UCSD-AML1 (cell line): ENCODE results near the gene XRCC1.
A peak's percentile ranks its signal among the peaks of the same experiment; 100 is the strongest.
"Not testable (repeated sequence)": the region's sequence is repeated elsewhere in the genome, so short reads cannot be mapped to it uniquely, and the experiment has no call there.

ENCODE experiments used
- DNase-seq: peaks from one replicate; lab custom pipeline; 2025; ENCODE audit not compliant: unreplicated experiment; lab: John Stamatoyannopoulos, UW

Gene XRCC1

DNA sequence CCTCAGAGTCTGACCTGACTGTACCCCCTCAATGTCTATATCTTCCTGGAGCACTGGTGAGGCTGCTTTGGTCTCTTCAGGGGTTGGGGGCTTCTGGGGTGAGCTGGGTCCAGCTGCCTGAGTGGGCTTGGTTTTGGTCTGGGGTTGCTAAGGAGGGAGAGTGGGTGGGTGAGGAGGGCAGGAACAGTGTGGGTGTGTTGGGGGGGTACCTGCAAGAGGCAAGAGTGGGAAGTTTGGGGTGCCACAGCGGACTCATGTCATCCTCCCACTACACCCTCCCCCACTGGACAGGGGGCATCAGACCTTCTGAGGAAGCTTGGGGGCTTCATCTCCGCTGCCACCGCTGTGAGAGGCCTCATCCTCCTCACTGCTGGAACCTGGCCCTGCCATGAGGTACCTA, 28.7 kb downstream of the XRCC1 start:
- no peak for DNase-seq

DNA sequence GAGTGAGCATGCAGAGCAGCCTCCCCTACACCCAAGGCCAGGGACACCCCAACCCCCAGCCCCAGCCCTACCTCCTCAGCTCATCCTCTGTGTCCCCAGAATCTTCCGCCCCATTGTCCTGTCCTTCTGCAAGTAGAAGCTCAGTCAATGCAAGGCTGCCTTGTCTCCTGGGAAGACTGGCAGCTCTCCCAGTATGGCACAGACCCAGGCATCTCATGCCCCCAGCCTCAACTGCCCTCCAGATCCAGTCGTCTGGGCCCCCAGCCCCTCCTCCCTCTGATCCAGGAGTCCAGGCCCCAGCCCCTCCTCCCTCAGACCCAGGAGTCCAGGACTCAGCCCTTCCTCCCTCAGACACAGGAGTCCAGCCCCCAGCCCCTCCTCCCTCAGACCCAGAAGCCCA, 29.3 kb downstream of the XRCC1 start:
- no peak for DNase-seq

DNA sequence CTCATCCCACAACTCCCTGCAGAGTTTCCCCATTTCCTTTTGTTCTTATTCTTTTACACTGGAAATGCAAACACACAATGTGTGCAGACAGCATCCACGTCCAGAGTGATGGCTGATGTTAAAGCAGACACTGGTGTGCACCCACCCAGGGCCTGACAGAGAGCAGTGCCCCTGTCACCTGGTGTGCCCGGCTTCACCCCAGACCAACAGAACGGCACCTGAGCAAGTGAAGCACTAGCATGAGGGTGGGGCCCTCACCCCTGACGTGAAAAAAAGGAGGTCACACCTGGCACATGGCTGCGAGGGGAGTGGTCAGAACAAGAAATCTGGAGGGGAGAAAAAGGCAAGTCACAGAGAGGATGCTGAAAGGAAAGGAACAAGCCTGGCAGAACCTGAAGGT, 30.1 kb downstream of the XRCC1 start:
- no peak for DNase-seq

DNA sequence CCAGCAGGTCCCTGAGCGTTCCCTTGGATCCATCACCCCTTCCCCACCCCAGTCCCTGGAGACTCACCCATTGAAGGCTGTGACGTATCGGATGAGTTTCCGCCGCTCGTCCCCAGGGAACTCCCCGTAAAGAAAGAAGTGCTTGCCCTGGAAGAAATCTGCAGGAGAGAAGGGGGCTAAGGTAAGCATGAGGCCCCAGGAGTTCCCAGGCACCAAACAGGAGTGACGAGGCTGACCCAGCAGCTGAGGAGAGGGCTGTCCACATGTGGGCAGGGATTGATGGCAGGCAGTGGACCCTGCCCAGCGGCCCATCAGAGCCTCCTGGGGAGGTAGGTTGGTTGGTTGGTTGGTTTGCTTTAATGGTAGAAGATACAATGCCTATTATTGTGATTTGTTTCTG, 31.2 kb downstream of the XRCC1 start:
- no peak for DNase-seq

DNA sequence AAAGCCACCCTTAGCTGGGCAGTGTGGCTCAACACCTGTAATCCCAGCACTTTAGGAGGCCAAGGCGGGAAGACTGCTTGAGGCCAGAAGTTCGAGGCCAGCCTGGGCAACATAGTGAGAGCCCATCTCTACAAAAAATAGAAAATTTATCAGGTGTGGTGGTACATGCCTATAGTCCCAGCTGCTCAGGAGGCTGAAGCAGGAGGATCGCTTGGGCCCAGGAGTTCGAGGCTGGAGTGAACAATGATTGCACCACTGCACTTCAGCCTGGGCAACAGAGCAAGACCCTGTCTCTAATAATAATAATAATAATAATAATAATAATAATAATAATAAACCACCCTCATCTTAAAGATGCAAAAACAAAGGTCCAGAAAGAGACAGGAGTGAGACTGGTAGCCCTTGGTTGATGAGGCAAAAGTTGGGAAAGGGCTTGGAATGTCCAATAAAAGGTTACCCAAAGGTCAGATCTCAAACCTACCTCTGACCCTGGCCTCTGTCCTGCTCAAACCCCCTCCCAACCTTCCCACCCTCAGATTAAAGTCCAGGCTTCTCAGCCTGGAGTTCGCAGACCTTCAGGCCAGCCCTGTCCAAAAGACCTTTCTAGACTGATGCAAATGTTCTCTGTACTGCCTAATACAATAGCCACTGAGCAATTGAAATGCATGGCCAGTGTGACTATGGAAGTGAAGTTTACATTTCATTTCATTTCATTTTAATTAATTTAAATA, 33.2 kb downstream of the XRCC1 start:
- no peak for DNase-seq

DNA sequence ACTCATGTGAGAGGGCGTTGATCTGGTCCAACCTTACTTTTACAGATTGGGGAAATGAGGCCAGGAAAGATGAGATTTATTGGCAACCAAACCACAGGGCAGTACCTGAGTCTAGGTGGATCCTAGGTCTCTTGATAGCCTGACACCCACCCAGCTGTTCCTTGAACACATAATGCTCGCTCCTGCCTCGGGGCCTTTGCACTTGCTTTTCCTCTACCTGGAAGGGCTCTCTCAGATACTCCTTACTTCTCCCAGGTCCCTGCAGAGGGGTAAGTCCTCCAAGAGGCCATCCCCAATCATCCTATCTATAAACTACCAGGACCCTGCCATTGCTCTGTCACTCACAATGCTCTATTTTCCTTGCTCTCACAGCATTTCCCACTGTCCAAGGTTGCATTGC, 34.9 kb downstream of the XRCC1 start:
- no peak for DNase-seq

DNA sequence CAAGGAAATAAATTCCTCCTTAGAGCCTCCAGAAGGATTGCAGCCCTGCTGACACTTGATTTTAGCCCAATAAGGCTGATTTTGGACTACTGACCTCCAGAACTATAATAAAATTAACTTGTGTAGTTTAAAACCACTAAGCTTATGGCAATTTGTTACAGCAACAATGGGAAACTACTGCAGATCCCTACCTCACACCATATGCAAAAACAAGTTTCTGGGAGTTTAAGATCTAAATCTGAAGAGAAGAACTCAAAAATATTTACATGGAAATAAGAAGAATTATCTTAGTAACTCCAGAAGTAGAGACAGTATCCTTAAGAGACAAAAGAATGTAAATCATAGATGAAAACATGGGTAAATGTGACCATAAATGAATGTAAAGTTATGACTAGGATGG, 36.4 kb downstream of the XRCC1 start:
- DNase-seq, result no peak

DNA sequence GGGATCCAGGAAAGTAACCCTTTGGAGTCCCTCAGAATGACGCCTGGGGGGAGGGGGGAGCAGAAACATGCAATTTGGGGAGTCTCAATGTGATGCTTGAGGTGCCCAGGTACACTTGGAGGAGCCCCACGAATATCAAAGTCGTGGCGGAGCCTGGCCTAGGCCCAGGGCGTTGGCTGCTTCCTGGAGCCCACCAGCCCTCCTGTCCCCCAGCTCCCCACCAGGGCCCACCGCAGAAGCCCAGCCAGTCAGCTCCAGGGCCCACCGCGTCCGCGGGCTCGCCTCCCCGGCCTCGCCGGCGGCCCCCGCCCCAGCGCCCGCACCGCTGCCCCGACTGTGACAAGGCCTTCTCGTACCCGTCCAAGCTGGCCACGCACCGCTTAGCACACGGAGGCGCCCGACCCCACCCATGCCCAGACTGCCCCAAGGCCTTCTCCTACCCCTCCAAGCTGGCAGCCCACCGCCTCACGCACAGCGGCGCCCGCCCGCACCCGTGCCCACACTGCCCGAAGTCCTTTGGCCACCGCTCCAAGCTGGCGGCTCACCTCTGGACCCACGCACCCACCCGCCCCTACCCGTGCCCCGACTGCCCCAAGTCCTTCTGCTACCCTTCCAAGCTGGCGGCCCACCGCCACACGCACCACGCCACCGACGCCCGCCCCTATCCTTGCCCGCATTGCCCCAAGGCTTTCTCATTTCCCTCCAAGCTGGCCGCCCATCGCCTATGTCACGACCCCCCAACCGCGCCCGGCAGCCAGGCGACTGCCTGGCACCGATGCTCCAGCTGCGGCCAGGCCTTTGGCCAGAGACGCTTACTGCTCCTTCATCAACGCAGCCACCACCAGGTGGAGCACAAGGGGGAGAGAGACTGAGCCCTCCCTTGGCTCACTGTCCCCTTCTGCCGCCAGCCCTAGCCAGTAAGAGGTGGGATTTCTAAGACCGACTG, 40.2 kb downstream of the XRCC1 start:
- DNase-seq, result peak; percentile 25

DNA sequence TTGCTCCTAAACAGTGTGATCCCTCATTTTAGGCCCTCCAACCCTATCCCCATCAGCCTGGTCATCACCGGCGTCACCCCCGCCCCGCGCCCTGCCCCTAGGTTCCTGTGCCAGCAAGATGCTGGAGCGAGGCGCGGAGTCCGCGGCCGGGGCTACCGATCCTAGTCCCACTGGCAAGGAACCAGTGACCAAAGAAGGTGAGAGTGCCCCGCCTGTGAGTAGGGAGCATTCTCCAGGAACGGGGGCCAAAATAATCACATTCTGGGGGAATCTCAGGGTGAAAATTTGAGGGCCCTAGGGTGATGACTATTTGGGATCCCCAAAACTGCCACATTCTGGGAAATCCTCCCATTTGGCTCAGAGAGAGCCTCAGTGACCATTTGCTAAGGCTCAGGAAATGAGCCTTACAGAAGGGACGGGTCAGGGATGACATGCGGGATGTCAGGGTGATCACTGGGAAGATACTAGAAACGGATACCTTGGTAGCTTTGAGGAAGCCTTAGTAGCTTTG, 41.0 kb downstream of the XRCC1 start:
- no peak for DNase-seq

DNA sequence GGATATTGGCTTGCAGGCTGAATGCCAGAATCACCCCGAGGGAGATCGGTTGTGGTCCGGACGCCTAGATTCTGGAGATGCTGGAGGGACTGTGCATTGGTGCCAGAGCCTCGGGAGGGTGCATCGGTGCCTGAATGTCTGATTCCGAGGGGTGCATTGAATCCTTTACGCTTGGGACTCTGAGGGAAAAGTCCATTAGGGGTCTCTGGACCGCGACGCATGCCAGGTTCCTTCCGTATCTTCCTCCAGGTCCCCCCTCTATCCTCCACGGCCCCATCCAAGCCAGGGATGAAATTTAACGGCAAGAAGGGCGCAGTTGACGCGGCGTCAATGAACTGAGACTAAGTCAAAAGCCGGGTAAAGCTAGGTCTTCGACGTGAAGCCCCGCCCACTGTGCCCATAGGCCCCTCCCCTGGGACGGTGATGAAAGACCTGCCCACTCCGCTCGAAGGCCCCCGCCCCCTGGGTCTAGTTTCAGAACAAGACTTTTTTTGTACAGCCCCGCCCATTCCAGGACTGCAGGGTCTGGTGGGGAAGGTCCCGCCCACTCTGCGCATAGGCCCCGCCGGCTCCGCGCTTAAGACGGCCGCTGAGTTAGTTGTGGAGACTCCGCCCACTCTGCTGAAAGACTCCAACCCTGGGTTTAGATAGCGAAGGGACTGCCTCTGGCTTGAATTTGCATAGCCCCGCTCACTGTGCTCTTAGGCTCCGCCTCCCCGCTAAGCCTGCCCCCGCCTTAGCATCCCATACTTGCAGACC, 41.6 kb downstream of the XRCC1 start:
- peak; percentile 95 for DNase-seq

DNA sequence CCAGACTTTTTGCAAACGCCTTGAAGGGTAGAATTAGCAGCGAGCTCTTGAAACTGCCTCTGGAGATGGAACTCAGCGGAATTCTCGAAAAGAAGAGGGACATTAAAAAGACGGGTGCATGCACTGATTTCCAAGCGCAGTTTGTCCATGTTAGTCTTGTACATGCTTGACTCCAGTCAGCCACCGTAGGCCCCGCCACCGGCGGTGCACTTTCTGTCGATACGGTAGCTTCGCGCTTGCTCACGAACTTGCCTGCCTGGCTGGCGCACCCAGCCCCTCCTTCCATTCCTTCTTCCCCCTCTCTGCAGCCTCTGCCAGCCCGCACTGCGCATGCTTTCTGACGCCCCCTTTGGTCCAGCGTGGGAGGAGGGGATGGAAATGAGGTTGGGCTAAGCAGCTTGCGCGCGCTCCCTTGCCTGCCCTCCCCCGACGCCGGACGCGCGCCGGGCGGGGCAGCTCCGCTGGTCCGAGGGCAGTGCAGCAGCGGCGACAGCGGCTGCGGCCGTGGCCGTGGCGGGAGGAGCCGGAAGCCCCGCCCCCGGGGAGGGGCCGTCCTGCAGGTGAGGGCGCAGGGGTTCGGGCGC, 42.3 kb downstream of the XRCC1 start, which contains the start of gene ZNF575:
TSS of gene ZNF575 (plus strand) at position 227 of the 584 bp plus-strand sequence. CDS start 1,235 bp downstream, outside the sequence.
- DNase-seq, result peak; percentile 87

DNA sequence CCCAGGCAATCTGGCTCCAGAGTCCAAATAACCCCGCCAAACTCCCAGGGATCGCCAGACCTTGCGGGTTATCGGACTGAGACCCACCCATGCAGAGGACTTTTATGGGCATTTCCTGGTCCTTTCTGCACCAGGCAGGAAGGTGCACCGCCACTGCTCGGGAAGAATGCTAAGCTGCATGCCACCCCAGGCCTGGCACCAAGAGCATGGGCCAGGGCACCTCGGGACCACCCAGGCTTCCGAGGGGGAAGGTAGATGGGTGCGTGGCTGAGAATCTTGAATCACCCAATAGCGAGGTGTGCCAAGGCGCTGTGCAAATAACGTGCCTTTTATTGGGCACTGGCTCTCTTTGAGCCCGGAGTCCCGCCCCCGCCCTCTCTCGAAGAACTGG, 42.8 kb downstream of the XRCC1 start:
- no peak for DNase-seq

DNA sequence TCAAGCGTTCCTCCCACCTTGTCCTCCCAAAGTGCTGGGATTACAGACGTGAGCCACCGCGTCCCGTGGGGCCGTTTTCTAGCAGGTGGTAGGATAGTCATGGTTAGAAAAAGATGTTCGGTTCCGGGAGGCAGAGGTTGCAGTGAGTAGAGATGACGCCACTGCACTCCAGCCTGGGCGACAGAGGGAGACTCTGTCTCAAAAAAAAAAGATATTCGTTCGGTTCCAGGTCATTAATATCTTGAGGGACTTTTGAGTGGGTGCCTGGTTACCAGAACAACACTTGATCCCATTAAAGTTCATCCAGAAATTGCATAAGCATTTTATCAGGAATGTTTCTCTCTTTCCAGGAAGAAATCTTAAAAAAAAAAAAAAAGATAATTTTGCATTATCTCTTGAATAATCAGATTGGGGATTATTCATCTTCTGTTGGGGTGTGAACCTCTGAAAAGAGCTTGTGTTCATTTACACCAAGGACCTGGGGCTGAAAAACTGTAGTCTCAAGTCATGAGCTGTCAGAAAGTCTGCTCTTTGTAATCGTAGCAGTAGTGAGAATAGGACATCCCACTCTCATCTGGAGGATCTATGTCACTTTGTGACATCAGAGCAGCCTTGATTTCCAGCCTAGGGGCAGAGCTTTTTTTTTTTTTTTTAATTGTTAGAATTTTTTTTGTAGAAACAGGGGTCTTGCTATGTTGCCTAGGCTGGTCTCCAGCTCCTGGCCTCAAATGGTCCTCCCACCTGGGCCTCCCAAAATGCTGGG, 47.3 kb downstream of the XRCC1 start:
- DNase-seq, result no peak

DNA sequence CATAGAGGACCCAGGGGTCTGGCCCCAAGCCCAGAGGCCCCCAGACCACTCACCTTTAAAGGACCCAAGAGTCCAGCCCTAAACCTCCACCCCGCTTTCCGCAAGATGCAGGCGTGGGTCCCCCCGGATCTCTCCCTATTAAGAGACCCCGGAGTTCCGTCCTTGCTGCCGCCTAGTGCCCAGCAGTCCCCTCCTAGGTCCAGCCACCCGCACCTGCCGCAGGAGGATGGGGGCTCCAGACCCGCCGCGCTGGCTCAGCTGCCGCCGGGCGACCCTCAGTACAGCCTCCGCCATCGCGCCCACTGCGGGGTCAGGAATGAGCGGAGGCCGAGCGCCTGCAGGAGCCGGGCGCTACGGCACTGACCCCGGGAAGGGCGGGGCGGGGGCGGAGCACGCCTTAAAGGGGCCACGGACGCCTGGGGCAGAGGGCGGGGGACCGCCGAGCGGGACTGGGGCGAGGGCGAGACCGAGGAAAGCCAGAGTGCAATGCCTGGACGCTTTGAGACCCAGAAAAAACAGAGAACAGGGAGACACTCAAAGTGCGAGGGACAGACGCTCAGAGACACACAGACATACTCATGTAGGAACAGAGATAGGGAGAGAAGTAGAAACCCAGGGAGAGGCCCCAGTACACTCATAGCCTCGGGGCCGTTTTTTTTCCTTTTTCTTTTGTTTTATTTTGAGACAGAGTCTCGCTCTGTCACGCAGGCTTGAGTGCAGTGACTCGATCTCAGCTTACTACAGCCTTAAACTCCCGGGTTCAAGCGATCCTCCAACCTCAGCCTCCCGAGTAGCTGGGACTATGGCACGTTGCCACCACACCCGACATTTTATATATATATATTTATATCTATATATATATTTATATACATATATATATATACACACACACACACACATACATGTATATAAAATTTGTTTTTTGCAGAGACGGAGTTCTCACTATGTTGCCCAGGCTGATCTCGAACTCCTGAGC, 48.2 kb downstream of the XRCC1 start, which contains the start of gene ETHE1:
TSS of gene ETHE1 (minus strand) at position 318 of the 976 bp plus-strand sequence. CDS start at position 294, 24 bp downstream.
- peak; percentile 88 for DNase-seq

DNA sequence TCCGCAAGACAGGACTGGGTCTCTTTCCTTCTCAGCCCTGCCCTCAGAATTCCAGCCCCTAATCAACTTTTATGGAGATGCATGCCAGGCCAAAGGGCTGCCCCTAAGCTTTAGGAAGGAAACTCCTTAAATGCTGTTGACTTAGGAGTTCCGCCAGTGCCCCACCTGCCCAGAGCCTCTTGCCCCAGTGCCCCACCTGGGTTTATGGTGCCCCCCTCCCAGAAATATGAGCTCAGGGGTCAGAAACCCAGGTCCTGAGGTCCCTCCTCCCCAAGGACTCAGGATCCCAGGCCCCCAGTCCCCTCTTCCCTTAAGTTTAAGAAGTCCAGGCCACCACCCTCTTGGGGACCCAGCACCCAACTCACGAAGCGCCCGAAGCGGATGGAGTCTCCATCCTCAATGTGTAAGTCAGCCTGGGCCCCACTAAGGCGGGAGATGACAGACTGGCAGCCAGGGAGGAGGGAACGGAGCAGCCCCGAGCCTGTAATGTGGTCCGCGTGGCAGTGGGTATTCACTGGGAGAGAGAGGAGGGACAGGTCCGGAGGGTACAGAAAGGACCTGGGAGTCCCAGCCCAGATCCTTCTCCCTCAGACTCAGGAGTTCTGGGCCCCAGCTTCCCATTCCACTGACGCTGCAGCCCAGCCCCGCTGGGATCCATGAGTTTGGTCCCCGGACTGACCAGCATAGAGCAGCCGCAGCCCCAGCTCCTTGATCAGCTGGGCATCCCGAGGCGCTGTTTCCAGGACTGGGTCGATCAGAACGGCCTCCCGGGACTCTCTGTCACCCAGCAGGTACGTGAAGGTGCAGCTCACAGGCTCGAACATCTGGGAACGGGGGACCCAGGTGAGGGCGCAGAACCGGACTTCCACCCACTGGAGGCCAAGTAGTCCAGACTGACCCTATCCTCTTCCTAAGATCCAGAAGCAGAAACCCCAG, 49.2 kb downstream of the XRCC1 start:
- DNase-seq, result peak; percentile 44

DNA sequence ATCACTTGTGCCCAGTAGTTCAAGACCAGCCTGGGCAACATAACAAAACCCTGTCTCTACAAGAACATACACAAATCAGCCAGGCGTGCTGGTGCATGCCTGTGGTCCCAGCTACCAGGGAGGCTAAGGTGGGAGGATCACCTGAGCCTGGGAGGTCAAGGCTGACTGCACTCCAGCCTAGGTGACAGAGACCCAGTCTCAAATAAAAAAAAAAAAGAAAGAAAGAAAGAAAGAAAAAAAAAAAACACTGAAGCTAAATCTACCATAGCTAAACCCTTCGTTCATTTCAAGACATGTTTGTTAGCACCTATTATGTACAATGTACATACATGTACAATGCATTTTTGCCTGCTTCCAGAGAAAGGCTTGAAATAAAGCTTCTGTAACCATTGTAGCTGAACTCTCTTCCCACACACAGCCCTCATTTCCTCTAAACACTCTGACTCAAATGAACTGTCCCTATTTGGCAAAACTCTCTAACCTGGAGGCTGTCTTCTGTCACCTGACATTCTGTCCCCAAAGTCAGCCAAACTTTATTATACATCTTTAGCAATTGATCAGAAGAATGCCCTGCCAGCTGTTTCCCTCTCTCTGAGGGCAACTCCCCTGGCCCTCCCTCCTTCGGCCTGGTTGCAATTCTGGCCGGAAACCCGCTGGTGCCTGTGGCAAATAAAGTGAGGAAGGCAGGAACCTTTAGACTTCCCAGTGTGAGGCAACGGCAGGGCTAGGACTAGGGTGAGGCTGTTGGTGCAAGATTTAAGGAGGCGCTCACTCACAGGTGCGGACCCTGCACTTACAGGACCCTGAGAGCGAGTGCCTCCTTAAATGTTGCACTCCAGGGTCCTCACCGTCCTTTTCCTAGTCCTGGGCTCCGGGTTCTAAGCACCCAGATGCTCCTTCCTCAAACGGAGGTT, 50.1 kb downstream of the XRCC1 start:
- DNase-seq, result peak; percentile 85

DNA sequence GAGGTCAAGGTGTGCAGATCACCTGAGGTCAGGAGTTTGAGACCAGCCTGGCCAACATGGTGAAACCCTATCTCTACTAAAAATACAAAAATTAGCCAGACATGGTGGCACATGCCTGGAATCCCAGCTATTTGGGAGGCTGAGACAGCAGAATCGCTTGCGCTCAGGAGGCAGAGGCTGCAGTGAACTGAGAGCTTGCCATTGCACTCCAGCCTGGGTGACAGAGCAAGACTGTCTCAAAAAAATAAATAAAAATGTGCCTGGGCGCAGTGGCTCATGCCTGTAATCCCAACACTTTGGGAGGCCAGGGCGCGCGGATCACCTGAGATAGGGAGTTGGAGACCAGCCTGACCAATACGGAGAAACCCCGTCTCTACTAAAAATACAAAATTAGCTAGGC, 51.6 kb downstream of the XRCC1 start:
- not testable (repeated sequence) for DNase-seq
